K562 (cell line): ENCODE results near the gene DDX39A.
"Not testable (repeated sequence)": the region's sequence is repeated elsewhere in the genome, so short reads cannot be mapped to it uniquely, and the experiment has no call there.

Experiments
- ASH1L ChIP-seq: fragments of 450-650 bp; IDR thresholded peaks from 2 replicates; pipeline ENCODE4 v1.6.1; 2018; ENCODE audit warnings: borderline replicate concordance, mild to moderate bottlenecking, low read depth; ENCODE audit not compliant: partially characterized antibody
- ATF3 ChIP-seq, 2 experiments: fragments of 450-650 bp in 1 of 2; sonication (generic) in 1 of 2; formaldehyde crosslinking in 1 of 2; IDR thresholded peaks in 1 of 2; conservative IDR thresholded peaks in 1 of 2; 2 replicates each; pipeline versions ENCODE4 v1.6.1 to v1.8.1; 2016 to 2023; ENCODE audit warnings: mild to moderate bottlenecking in 2 of 2, moderate library complexity in 2 of 2, inconsistent platforms in 1 of 2, missing genetic modification reagents in 1 of 2
- EZH2 ChIP-seq: IDR thresholded peaks from 2 replicates; pipeline ENCODE4 v1.6.1; 2012; ENCODE audit warnings: low read depth, mild to moderate bottlenecking, inconsistent platforms, low read length, borderline replicate concordance
- KDM2B ChIP-seq: fragments of 250-450 bp; sonication (Bioruptor Pico); IDR thresholded peaks from 2 replicates; pipeline ENCODE4 v1.8.0; 2021; ENCODE audit warnings: mild to moderate bottlenecking, moderate library complexity
- KLF1 ChIP-seq: fragments of 450-650 bp; IDR thresholded peaks from 2 replicates; pipeline ENCODE4 v1.6.1; 2016; ENCODE audit warnings: missing genetic modification characterization, missing compliant biosample characterization
- MAX ChIP-seq: sonication (generic); formaldehyde crosslinking; IDR thresholded peaks from 2 replicates; pipeline ENCODE4 v1.9.0; 2022; ENCODE audit warnings: mild to moderate bottlenecking, missing genetic modification reagents
- NCOA4 ChIP-seq: fragments of 450-650 bp; IDR thresholded peaks from 2 replicates; pipeline ENCODE4 v1.6.1; 2018; ENCODE audit warnings: mild to moderate bottlenecking; ENCODE audit not compliant: partially characterized antibody
- TAF1 ChIP-seq: IDR thresholded peaks from 2 replicates; pipeline ENCODE4 v1.6.1; 2011; ENCODE audit warnings: mild to moderate bottlenecking, low read length, moderate library complexity; ENCODE audit not compliant: insufficient read depth, control insufficient read depth, severe bottlenecking; ENCODE audit errors: extremely low read depth
- ZNF408 ChIP-seq: fragments of 250-450 bp; sonication (Bioruptor Pico); IDR thresholded peaks from 2 replicates; pipeline ENCODE4 v1.4.0; 2020; ENCODE audit warnings: low read depth, mild to moderate bottlenecking, moderate library complexity

GRCh38 chr19:14452303-14452702, 33.2 kb upstream of the DDX39A start:
- TF ChIP-seq ATF3 (IDR thresholded peaks at IDR 0.05); ATF3 (CRISPR knock-in tag; conservative IDR thresholded peaks at IDR 0.05); ZNF408 (CRISPR knock-in tag); MAX; TAF1; KDM2B (CRISPR knock-in tag); KLF1; EZH2; NCOA4; ASH1L: not testable (repeated sequence)
